GM12878 (cell line): Measurements from ENCODE around the gene A1BG.

Experiments used
- CTCF ChIP-seq, 3 experiments: IDR thresholded peaks in 2 of 3; conservative IDR thresholded peaks in 1 of 3; 2 replicates each; pipeline ENCODE4 v1.5.1; 2011; ENCODE audit warnings: low read depth in 3 of 3, low read length in 3 of 3, mild to moderate bottlenecking in 3 of 3, control low read depth in 2 of 3, moderate library complexity in 2 of 3, inconsistent platforms in 1 of 3, mixed read lengths in 1 of 3; ENCODE audit not compliant: control insufficient read depth in 2 of 3, insufficient read depth in 1 of 3; ENCODE audit errors: extremely low read depth in 1 of 3
- ETV6 ChIP-seq, 2 experiments: fragments of 450-650 bp in 1 of 2; IDR thresholded peaks in 1 of 2; conservative IDR thresholded peaks in 1 of 2; 2 replicates each; pipeline ENCODE4 v1.6.1; 2014; ENCODE audit warnings: antibody characterized with exemption in 1 of 2, borderline replicate concordance in 1 of 2, low read depth in 1 of 2, mild to moderate bottlenecking in 1 of 2, moderate library complexity in 1 of 2
- MEF2A ChIP-seq: IDR thresholded peaks from 2 replicates; pipeline ENCODE4 v1.6.1; 2011; ENCODE audit warnings: low read depth, mild to moderate bottlenecking, low read length, moderate library complexity; ENCODE audit not compliant: insufficient read depth
- MYC ChIP-seq: IDR thresholded peaks from 2 replicates; pipeline ENCODE4 v1.6.1; 2011; ENCODE audit warnings: mild to moderate bottlenecking, low read length, moderate library complexity, inconsistent platforms; ENCODE audit not compliant: insufficient read depth, insufficient replicate concordance, insufficient read length, severe bottlenecking
- POLR2A ChIP-seq: IDR thresholded peaks from 2 replicates; pipeline ENCODE4 v1.6.1; 2011; ENCODE audit warnings: low read depth, mild to moderate bottlenecking, low read length
- SUPT20H ChIP-seq: IDR thresholded peaks from 2 replicates; pipeline ENCODE4 v1.6.1; 2011; ENCODE audit warnings: low read depth, mild to moderate bottlenecking, low read length, moderate library complexity, borderline replicate concordance; ENCODE audit not compliant: control insufficient read depth
- WRNIP1 ChIP-seq: IDR thresholded peaks from 2 replicates; pipeline ENCODE4 v1.6.1; 2011; ENCODE audit warnings: low read depth, low read length, improper control_type of control experiment, borderline replicate concordance
- ZBTB11 ChIP-seq: fragments of 450-650 bp; formaldehyde crosslinking; IDR thresholded peaks from 2 replicates; pipeline ENCODE4 v1.5.0; 2022; ENCODE audit warnings: mild to moderate bottlenecking, missing genetic modification characterization

- TF ChIP-seq MYC (no peak), ZBTB11 (CRISPR knock-in tag) (no peak), CTCF (IDR thresholded peaks at IDR 0.05 in 2 of 3, conservative IDR thresholded peaks at IDR 0.05 in 1 of 3; ENCODE audit: control insufficient read depth in 2 of 3, extremely low read depth in 1 of 3, insufficient read depth in 1 of 3, low read depth in 3 of 3, low read length in 3 of 3) (no peak), ETV6 (conservative IDR thresholded peaks at IDR 0.05 in 1 of 2, IDR thresholded peaks at IDR 0.05 in 1 of 2; ENCODE audit: borderline replicate concordance in 1 of 2, low read depth in 1 of 2) (no peak), WRNIP1 (no peak), SUPT20H (no peak), POLR2A (no peak), MEF2A (no peak)
These were observed 26.8 kb downstream of the A1BG start for GRCh38 chr19:58326501-58326913.
